ENCODE results near the gene GATB.
"Not testable (repeated sequence)": the region's sequence is repeated elsewhere in the genome, so short reads cannot be mapped to it uniquely, and the experiment has no call there.

Gene GATB

GRCh38 chr4:151731670-151732069 lies 29.1 kb downstream of the GATB start:
- DNase-seq (ENCODE audit: low read depth in 2 of 2) = not testable (repeated sequence)

- no peak for DNase-seq (ENCODE audit: low read depth in 2 of 2)
Measured at GRCh38 chr4:151729731-151730559, 30.9 kb downstream of the GATB start.

GRCh38 chr4:151728679-151729078 lies 32.1 kb downstream of the GATB start:
- DNase-seq (ENCODE audit: low read depth in 2 of 2) = no peak

GRCh38 chr4:151728006-151728405 lies 32.8 kb downstream of the GATB start:
- no peak for DNase-seq (ENCODE audit: low read depth in 2 of 2)

GRCh38 chr4:151727365-151727764 lies 33.4 kb downstream of the GATB start:
- DNase-seq (ENCODE audit: low read depth in 2 of 2) = no peak

- no peak for DNase-seq (ENCODE audit: low read depth in 2 of 2)
Measured at GRCh38 chr4:151725087-151725486, 35.7 kb downstream of the GATB start.

- no peak for DNase-seq (ENCODE audit: low read depth in 2 of 2)
Measured at GRCh38 chr4:151721916-151722315, 38.9 kb downstream of the GATB start.

- DNase-seq (ENCODE audit: low read depth in 2 of 2) = no peak
Measured at GRCh38 chr4:151721466-151721865, 39.3 kb downstream of the GATB start.

- no peak for DNase-seq (ENCODE audit: low read depth in 2 of 2)
Measured at GRCh38 chr4:151719956-151720334, 40.9 kb downstream of the GATB start.

GRCh38 chr4:151718984-151719955 lies 41.5 kb downstream of the GATB start:
- DNase-seq (ENCODE audit: low read depth in 2 of 2) = no peak

GRCh38 chr4:151717909-151718628 lies 42.7 kb downstream of the GATB start:
- DNase-seq (ENCODE audit: low read depth in 2 of 2) = no peak

- DNase-seq (ENCODE audit: low read depth in 2 of 2) = no peak
Measured at GRCh38 chr4:151717314-151717713, 43.5 kb downstream of the GATB start.

- DNase-seq (ENCODE audit: low read depth in 2 of 2) = no peak
Measured at GRCh38 chr4:151716324-151716723, 44.5 kb downstream of the GATB start.

GRCh38 chr4:151715881-151716280 lies 44.9 kb downstream of the GATB start:
- DNase-seq (ENCODE audit: low read depth in 2 of 2) = no peak

GRCh38 chr4:151712777-151713176 lies 48.0 kb downstream of the GATB start:
- DNase-seq (ENCODE audit: low read depth in 2 of 2) = no peak

GRCh38 chr4:151711646-151712045 lies 49.2 kb downstream of the GATB start:
- DNase-seq (ENCODE audit: low read depth in 2 of 2) = no peak

GRCh38 chr4:151709587-151709986 lies 51.2 kb downstream of the GATB start:
- no peak for DNase-seq (ENCODE audit: low read depth in 2 of 2)

GRCh38 chr4:151709071-151709470 lies 51.7 kb downstream of the GATB start:
- no peak for DNase-seq (ENCODE audit: low read depth in 2 of 2)

GRCh38 chr4:151708100-151708499 lies 52.7 kb downstream of the GATB start:
- no peak for DNase-seq (ENCODE audit: low read depth in 2 of 2)

GRCh38 chr4:151703401-151703800 lies 57.4 kb downstream of the GATB start:
- no peak for DNase-seq (ENCODE audit: low read depth in 2 of 2)

GRCh38 chr4:151702256-151702655 lies 58.6 kb downstream of the GATB start:
- no peak for DNase-seq (ENCODE audit: low read depth in 2 of 2)
